Right cardiac atrium (tissue), 5 donors: ENCODE data around the gene MAPKAP1. TPM values are rescaled to one million over a fixed set of nuclear protein-coding genes. Genes with fewer than 3 reads are reported as not detected.

Experiments
- ATAC-seq, 2 donors: fragments of 200-7000 bp; cut with Tn5 transposase; one replicate each; pipeline versions ENCODE4 v1.8.0 to v1.9.1; 2020; ENCODE audit warnings: moderate library complexity in 2 of 2, mild to moderate bottlenecking in 1 of 2
- DNase-seq, 3 donors: peaks; one replicate each; pipeline ENCODE4 v3.0.0-alpha.2; 2020
- H3K27ac ChIP-seq: one replicate; pipeline ENCODE4 v1.5.1; 2013; ENCODE audit warnings: mild to moderate bottlenecking, low read length, control low read depth, moderate library complexity
- H3K27me3 ChIP-seq: one replicate; pipeline ENCODE4 v1.6.1; 2013; ENCODE audit not compliant: control insufficient read depth, insufficient read depth
- H3K4me1 ChIP-seq: one replicate; pipeline ENCODE4 v1.6.1; 2013; ENCODE audit warnings: low read length; ENCODE audit not compliant: control insufficient read depth, insufficient read depth
- H3K4me3 ChIP-seq: one replicate; pipeline ENCODE4 v1.5.1; 2013; ENCODE audit warnings: low read length, control low read depth
- H3K9me3 ChIP-seq: one replicate; pipeline ENCODE4 v1.6.1; 2013; ENCODE audit warnings: low read length; ENCODE audit not compliant: control insufficient read depth
- WGBS: extraction: QIAGEN DNeasy Blood & Tissue Kit; methylation state at CpG from one replicate; pipeline ENCODE4 v1.1.7; 2013; 5-methylcytosine and 5-hydroxymethylcytosine counted together
- intact Hi-C, 4 donors: fragments of 100-400 bp; cut with DNase I; formaldehyde crosslinking; loops; one replicate each; pipeline versions ENCODE4 v1.11.0 to v1.14.0; 2022 to 2023
- polyA plus RNA-seq: library from polyadenylated mRNA; stranded (reverse); fragments of 200-250 nt; gene quantifications from one replicate; pipeline ENCODE4 v1.2.3, GENCODE V29; 2013
- total RNA-seq, 4 donors: library from RNA; stranded (reverse); fragmentation: NEBNext Ultra II Directional; extraction: Animal tissue kit (Norgen Biotek cat#: 25700); gene quantifications; one replicate each; pipeline ENCODE4 v1.2.1, GENCODE V29; 2021
- donor health status: healthy with polysubstance abuse.
- donor health status: DM: no; HTN: yes; CAD: no.
- donor health status: DM: no; HTN: no; CAD: no.
- donor health status: DM: no; HTN: yes; CAD: no; lungs with severe emphysema.
- donor health status: DM: yes; HTN: yes; CAD: no.

The MAPKAP1 gene
- total and polyA plus RNA-seq, 5 donors = 97.1 to 116 (median 108) TPM

DNA sequence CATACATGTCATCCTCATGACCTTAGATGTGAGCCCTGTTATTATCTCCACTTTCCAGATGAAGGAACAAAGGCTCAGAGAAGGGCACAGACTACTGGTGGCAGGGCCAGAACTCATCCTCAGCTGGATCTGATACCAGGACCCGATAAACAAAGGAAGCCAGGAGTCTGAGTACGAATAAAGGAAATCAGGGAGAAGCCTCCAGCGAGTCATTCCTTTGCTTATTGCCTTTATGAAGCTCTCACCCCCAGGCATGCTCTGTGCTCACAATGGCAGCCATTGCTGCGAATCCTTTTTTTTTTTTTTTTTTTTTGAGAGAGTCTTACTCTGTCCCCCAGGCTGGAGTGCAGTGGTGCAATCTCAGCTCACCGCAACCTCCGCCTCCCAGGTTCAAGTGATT lies 315.3 kb downstream of the MAPKAP1 start:
- ATAC-seq = no peak
- H3K4me3 ChIP-seq = no peak overlapping the region
- no peaks in the 10 kb centered on the region for H3K9me3 ChIP-seq
- WGBS = 89% methylated on average over 6 of the region's 6 CpGs
- H3K27me3 ChIP-seq = no peaks in the 10 kb centered on the region
- no peak overlapping the region for H3K27ac ChIP-seq
- no peaks in the 10 kb centered on the region for H3K4me1 ChIP-seq
- intact Hi-C loops = no loop called here
- DNase-seq = no peak

DNA sequence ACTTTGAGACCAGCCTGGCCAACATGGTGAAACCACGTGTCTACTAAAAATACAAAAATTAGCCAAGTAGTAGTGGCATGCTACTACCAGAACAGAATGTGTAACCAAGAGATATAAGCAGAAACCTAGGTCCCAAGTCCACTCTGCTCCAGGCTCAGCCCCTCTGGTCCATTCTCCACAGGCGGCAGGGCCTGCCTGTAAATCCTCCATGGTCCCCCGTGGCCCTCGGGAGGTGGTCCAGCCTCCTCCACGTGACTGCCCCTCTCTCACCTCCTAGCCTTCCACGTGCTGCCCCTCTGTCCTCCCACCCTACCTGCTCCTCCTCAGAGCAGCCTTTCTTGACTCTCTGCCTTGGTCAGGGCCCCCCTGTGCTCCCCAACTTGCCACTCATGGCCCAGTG lies 318.0 kb downstream of the MAPKAP1 start:
- ATAC-seq = no peak
- H3K27me3 ChIP-seq = no peaks in the 10 kb centered on the region
- no peak overlapping the region for H3K27ac ChIP-seq
- 59% methylated on average over 6 of the region's 6 CpGs for WGBS
- no peaks in the 10 kb centered on the region for H3K9me3 ChIP-seq
- intact Hi-C loops = no loop called here
- DNase-seq = no peak
- no peaks in the 10 kb centered on the region for H3K4me1 ChIP-seq
- H3K4me3 ChIP-seq = no peak overlapping the region

DNA sequence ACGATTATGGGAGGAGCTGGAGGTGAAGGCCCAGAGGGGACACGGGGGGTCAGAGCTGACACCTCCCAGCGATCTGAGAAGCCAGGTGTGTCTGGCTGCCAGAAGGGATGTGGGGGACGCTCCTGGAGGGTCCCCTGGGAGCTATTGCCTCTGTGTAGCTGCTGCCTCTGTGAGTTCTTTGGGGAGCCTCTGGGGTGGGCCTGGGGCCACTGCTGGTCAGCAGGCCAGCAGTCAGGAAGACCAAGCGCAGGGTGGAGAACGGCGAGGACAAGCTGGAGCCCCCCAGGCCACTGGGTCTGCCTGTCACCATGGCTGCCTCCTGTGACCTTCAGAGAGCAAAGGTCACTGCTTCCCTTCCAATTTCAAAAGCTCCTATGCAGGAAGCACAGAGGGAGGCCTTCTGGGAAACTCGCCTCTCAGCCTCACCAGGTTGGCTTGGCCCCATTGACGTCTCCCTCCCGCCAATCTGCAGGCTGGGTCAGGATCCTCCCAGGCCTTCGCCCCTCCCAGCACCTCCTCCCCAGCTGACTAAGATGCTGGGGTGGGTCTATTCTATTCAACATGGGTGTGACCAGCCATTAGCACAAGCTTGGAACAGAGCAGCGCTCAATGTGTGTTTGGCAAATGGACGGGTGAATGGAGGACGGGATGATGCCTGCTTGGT lies 319.0 kb downstream of the MAPKAP1 start:
- H3K9me3 ChIP-seq = no peaks in the 10 kb centered on the region
- H3K4me1 ChIP-seq = no peaks in the 10 kb centered on the region
- DNase-seq (no peak), ATAC-seq (peak in 1 of 2 donors; percentile 19)
- H3K4me3 ChIP-seq = no peak overlapping the region
- H3K27me3 ChIP-seq = no peaks in the 10 kb centered on the region
- WGBS = 85% methylated on average over 14 of the region's 14 CpGs
- H3K27ac ChIP-seq = no peak overlapping the region
- intact Hi-C loops = no loop called here

Other genes starting within 250 kb of the MAPKAP1 start
- 100 to 1,000 TPM in 1 of 4 donors, 10 to 100 TPM in 3; 73.1 to 107 (median 92.9) TPM for gene PBX3, start 40.2 kb upstream of the MAPKAP1 start, total RNA-seq
- gene PBX3, start 40.2 kb upstream of the MAPKAP1 start, polyA plus RNA-seq = 47.6 TPM